H1 (cell line): Measurements from ENCODE around the gene SHANK1.

Experiments
- CTCF ChIP-seq, 3 experiments: IDR thresholded peaks; 1 replicate in 2 of 3; 2 replicates in 1 of 3; pipeline versions ENCODE4 v1.5.1 to v1.6.1; 2011; ENCODE audit warnings: low read length in 3 of 3, mild to moderate bottlenecking in 3 of 3, inconsistent platforms in 2 of 3, low read depth in 1 of 3, moderate library complexity in 1 of 3; ENCODE audit not compliant: insufficient read depth in 1 of 3; ENCODE audit errors: control extremely low read depth in 1 of 3
- EZH2 ChIP-seq: fragments of 200-600 bp; sonication (generic); IDR thresholded peaks from 2 replicates; pipeline ENCODE4 v1.7.1; 2012; ENCODE audit warnings: low read depth, mild to moderate bottlenecking, moderate library complexity, low read length, inconsistent platforms; ENCODE audit not compliant: severe bottlenecking
- FOSL1 ChIP-seq: IDR thresholded peaks from 2 replicates; pipeline ENCODE4 v1.6.1; 2011; ENCODE audit warnings: mild to moderate bottlenecking, low read depth, low read length, moderate library complexity; ENCODE audit not compliant: insufficient read depth
- GABPA ChIP-seq: IDR thresholded peaks from 2 replicates; pipeline ENCODE4 v1.6.1; 2011; ENCODE audit warnings: mild to moderate bottlenecking, low read length, moderate library complexity, borderline replicate concordance; ENCODE audit not compliant: insufficient read depth
- KDM5A ChIP-seq: fragments of 200-600 bp; IDR thresholded peaks from 2 replicates; pipeline ENCODE4 v1.7.1; 2012; ENCODE audit warnings: mild to moderate bottlenecking, low read length, inconsistent platforms, mixed read lengths
- MAX ChIP-seq: IDR thresholded peaks from 2 replicates; pipeline ENCODE4 v1.6.1; 2012; ENCODE audit warnings: inconsistent platforms
- POLR2A ChIP-seq, 2 experiments: IDR thresholded peaks; 1 replicate in 1 of 2; 2 replicates in 1 of 2; pipeline ENCODE4 v1.6.1; 2011; ENCODE audit warnings: low read depth in 2 of 2, low read length in 2 of 2, mild to moderate bottlenecking in 2 of 2; ENCODE audit errors: control extremely low read depth in 1 of 2
- SIN3A ChIP-seq, 2 experiments: IDR thresholded peaks in 1 of 2; conservative IDR thresholded peaks in 1 of 2; 2 replicates each; pipeline ENCODE4 v1.6.1; 2011 to 2012; ENCODE audit warnings: low read length in 2 of 2, improper control_type of control experiment in 1 of 2, low read depth in 1 of 2, mild to moderate bottlenecking in 1 of 2
- TCF12 ChIP-seq: IDR thresholded peaks from 2 replicates; pipeline ENCODE4 v1.6.1; 2011; ENCODE audit warnings: low read depth, mild to moderate bottlenecking, low read length
- ZNF274 ChIP-seq: IDR thresholded peaks from 2 replicates; pipeline ENCODE4 v1.7.0; 2012; ENCODE audit warnings: low read length, borderline replicate concordance; ENCODE audit errors: extremely low read depth

- TF ChIP-seq SIN3A (conservative IDR thresholded peaks at IDR 0.05 in 1 of 2, IDR thresholded peaks at IDR 0.05 in 1 of 2; ENCODE audit: low read depth in 1 of 2, low read length in 2 of 2) (no peak), EZH2 (no peak), ZNF274 (no peak), GABPA (no peak), MAX (no peak), CTCF (IDR thresholded peaks at IDR 0.05; ENCODE audit: control extremely low read depth in 1 of 3, insufficient read depth in 1 of 3, low read depth in 1 of 3, low read length in 3 of 3) (no peak), TCF12 (no peak), FOSL1 (no peak), POLR2A (IDR thresholded peaks at IDR 0.05; ENCODE audit: control extremely low read depth in 1 of 2, low read depth in 2 of 2, low read length in 2 of 2) (no peak), KDM5A (no peak)
Measured at GRCh38 chr19:50720181-50720920, 749 bp upstream of the SHANK1 start.
